HCT116 (cell line): ENCODE measurements around the gene SLC6A17.

Experiments
- JUND ChIP-seq: IDR thresholded peaks from 2 replicates; pipeline ENCODE4 v1.6.1; 2012
- TF ChIP-seq, protein P1 (sequence below): IDR thresholded peaks from 2 replicates; pipeline ENCODE4 v1.6.1; 2012
- TF ChIP-seq, protein P2 (sequence below), 3 experiments: fragments of 200-600 bp in 1 of 3; sonication (generic) in 1 of 3; IDR thresholded peaks in 2 of 3; conservative IDR thresholded peaks in 1 of 3; 2 replicates each; pipeline ENCODE4 v1.5.1; 2012 to 2017; ENCODE audit warnings: low read depth in 2 of 3, low read length in 2 of 3, antibody characterized with exemption in 1 of 3, borderline replicate concordance in 1 of 3, control low read depth in 1 of 3, mild to moderate bottlenecking in 1 of 3, mixed read lengths in 1 of 3, mixed run types in 1 of 3, moderate library complexity in 1 of 3; ENCODE audit not compliant: insufficient read depth in 1 of 3

- TF ChIP-seq, protein P1, sequence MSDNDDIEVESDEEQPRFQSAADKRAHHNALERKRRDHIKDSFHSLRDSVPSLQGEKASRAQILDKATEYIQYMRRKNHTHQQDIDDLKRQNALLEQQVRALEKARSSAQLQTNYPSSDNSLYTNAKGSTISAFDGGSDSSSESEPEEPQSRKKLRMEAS, result no peak
- TF ChIP-seq, protein P2, sequence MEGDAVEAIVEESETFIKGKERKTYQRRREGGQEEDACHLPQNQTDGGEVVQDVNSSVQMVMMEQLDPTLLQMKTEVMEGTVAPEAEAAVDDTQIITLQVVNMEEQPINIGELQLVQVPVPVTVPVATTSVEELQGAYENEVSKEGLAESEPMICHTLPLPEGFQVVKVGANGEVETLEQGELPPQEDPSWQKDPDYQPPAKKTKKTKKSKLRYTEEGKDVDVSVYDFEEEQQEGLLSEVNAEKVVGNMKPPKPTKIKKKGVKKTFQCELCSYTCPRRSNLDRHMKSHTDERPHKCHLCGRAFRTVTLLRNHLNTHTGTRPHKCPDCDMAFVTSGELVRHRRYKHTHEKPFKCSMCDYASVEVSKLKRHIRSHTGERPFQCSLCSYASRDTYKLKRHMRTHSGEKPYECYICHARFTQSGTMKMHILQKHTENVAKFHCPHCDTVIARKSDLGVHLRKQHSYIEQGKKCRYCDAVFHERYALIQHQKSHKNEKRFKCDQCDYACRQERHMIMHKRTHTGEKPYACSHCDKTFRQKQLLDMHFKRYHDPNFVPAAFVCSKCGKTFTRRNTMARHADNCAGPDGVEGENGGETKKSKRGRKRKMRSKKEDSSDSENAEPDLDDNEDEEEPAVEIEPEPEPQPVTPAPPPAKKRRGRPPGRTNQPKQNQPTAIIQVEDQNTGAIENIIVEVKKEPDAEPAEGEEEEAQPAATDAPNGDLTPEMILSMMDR (IDR thresholded peaks at IDR 0.05 in 2 of 3, conservative IDR thresholded peaks at IDR 0.05 in 1 of 3; ENCODE audit: borderline replicate concordance in 1 of 3, insufficient read depth in 1 of 3, low read depth in 2 of 3, low read length in 2 of 3), result no peak
- no peak for TF ChIP-seq JUND
Observed at GRCh38 chr1:110189181-110189580, 38.9 kb downstream of the SLC6A17 start.
